SJSA1 (cell line): ENCODE measurements around the gene C6orf118. TPM values are rescaled to one million over a fixed set of nuclear protein-coding genes. Genes with fewer than 3 reads are reported as not detected.
A peak's percentile ranks its signal among the peaks of the same experiment; 100 is the strongest.

Source experiments
- DNase-seq, 2 experiments: peaks; one replicate each; pipeline ENCODE4 v3.0.0-alpha.2; 2015 to 2020; ENCODE audit warnings: low spot score in 2 of 2, low read depth in 1 of 2
- H3K27ac ChIP-seq: fragments of 250-450 bp; sonication (Bioruptor Pico); 2 replicates; pipeline ENCODE4 v1.5.1; 2020; ENCODE audit warnings: mild to moderate bottlenecking, moderate library complexity
- H3K27me3 ChIP-seq: fragments of 250-450 bp; sonication (Bioruptor Pico); replicated peaks from 2 replicates; pipeline ENCODE4 v1.5.1; 2020; ENCODE audit warnings: mild to moderate bottlenecking, moderate library complexity
- H3K36me3 ChIP-seq: fragments of 250-450 bp; sonication (Bioruptor Pico); 2 replicates; pipeline ENCODE4 v1.5.1; 2020; ENCODE audit warnings: mild to moderate bottlenecking
- H3K4me1 ChIP-seq: fragments of 250-450 bp; sonication (Bioruptor Pico); replicated peaks from 2 replicates; pipeline ENCODE4 v1.6.1; 2021; ENCODE audit warnings: mild to moderate bottlenecking
- H3K4me3 ChIP-seq: fragments of 250-450 bp; sonication (Bioruptor Pico); 2 replicates; pipeline ENCODE4 v1.5.1; 2020; ENCODE audit warnings: mild to moderate bottlenecking
- H3K9me3 ChIP-seq: fragments of 250-450 bp; sonication (Bioruptor Pico); replicated peaks from 2 replicates; pipeline ENCODE4 v1.5.1; 2020; ENCODE audit warnings: mild to moderate bottlenecking
- total RNA-seq: library from RNA; depleted of rRNA; stranded (reverse); fragments of >200 nt; shearing (Covaris generic); gene quantifications from 2 replicates; pipeline ENCODE4 v1.2.3, GENCODE V29; 2014; rRNA removed

The C6orf118 gene
- total RNA-seq, result not detected in 2 replicates

DNA sequence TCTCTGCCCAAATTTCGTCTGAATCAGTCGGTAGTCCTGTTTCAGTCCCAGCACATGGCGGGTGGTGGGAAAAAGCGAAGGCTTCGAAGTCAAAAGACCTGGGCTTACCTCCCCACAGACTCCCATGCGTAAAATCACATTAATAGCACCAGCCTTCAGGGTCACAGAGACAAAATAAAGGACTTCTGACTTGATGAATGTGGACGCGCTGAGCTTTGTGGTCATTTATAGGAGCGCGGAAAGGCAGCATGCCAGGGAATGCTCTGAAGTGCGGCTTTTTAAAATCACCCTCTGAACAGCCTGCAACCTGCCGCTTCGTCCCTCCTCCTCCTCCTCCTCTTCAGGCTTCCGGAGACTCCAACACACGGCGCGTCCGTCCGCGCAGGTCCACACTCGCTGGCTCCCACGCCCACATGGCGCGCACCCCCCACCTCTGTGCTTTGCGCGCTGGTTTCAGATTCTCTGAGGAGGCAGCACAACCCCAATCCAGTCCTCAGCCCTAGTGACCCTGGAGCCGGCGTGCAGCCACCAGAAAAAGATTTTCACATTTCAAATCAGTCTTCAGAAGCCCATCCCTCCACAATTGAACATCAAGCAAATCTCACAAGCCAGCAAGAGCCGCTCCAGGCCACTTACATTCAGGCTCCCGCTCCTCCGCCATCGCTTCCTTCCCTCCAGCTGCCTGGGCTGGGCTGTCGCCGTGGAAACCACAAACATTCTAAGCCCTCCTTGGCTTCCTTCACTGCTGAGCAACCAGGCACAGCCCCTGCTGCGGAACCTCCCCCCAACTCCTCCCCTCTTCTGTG lies at the start of gene C6orf118:
TSS of gene C6orf118 (minus strand) at position 680 of the 806 bp plus-strand sequence. CDS start at position 661, 19 bp downstream.
- H3K9me3 ChIP-seq, result no peaks in the 10 kb centered on the region
- no peaks in the 10 kb centered on the region; the same call in 1 of the 2 replicates for H3K27me3 ChIP-seq
- no peaks in the 10 kb centered on the region for H3K36me3 ChIP-seq
- H3K4me3 ChIP-seq, result peak within 1 kb of the TSS; percentile 32
- peak; percentile 36 to 60 for DNase-seq
- H3K4me1 ChIP-seq, result peaks cover 5% of the 10 kb centered on the region; the same call in 1 of the 2 replicates
- no peak within 1 kb of the TSS for H3K27ac ChIP-seq

DNA sequence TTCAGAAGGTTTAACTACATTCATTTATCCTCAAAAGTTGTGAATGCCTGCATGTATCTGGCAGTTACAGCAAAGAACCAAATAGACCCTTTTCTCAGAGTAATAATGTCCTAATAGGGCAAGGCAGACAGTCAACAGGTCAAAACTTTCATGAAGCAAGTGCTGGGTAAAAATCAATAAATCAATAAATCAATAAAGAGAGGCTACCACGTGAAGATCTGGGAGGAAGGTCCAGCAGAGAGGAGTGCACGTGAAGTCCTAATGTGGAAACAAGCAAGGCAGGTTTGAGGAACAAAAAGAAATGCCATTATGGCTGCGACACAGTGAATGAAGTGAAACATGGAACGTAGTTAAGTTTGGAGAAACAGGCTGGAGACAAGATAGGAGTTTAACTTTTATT lies 36.3 kb upstream of the C6orf118 start:
- H3K27me3 ChIP-seq, result no peaks in the 10 kb centered on the region
- no peaks in the 10 kb centered on the region for H3K36me3 ChIP-seq
- H3K4me3 ChIP-seq, result no peak overlapping the region
- DNase-seq, result no peak
- H3K27ac ChIP-seq, result no peak overlapping the region
- H3K9me3 ChIP-seq, result no peaks in the 10 kb centered on the region
- no peaks in the 10 kb centered on the region for H3K4me1 ChIP-seq

DNA sequence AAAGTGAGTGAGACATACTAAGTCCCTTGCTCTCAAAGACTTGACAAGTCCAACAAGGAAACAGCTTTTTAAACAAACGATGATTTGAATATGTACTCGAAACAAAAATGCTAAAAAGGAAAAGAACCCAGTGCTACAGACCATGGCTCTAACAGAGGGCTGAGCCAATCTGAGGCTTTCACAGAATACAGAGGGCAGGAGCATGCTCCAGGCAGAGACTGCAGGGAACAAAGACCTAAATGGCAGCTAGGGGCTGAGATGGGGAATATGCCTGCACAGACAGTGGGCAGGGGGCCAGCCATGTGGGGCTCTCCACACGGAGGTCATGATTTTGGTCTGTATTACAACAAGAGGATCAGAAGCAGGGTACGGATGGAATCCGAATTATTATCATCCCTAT lies 31.1 kb upstream of the C6orf118 start:
- DNase-seq, result no peak
- Histone ChIP-seq H3K36me3 (no peaks in the 10 kb centered on the region), H3K4me3 (no peak overlapping the region), H3K4me1 (no peaks in the 10 kb centered on the region), H3K27me3 (no peaks in the 10 kb centered on the region), H3K27ac (no peak overlapping the region), H3K9me3 (no peaks in the 10 kb centered on the region)

DNA sequence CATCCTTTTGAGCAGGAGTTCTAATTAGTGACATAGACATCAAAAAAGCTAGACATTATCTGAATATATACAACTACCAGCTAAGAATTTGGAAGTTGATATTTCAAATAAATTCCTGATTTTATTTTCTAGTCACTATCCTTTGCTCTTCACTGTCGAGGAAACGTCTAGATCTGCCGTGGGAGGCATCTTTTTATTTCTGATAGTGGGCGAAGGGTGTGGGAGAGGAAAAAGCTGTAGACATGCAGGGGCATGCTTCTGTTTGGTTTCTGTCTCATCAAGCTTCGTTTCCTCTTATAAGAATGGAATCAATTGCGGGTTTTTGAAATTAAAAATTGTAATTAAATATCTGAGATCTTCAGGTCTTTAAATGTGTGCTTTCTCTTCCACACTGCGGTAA lies 16.2 kb upstream of the C6orf118 start:
- H3K27me3 ChIP-seq, result no peaks in the 10 kb centered on the region
- no peak for DNase-seq
- no peaks in the 10 kb centered on the region for H3K4me1 ChIP-seq
- no peak overlapping the region for H3K4me3 ChIP-seq
- no peaks in the 10 kb centered on the region for H3K36me3 ChIP-seq
- H3K9me3 ChIP-seq, result peaks cover under 1% of the 10 kb centered on the region; the same call in 1 of the 2 replicates
- no peak overlapping the region for H3K27ac ChIP-seq

DNA sequence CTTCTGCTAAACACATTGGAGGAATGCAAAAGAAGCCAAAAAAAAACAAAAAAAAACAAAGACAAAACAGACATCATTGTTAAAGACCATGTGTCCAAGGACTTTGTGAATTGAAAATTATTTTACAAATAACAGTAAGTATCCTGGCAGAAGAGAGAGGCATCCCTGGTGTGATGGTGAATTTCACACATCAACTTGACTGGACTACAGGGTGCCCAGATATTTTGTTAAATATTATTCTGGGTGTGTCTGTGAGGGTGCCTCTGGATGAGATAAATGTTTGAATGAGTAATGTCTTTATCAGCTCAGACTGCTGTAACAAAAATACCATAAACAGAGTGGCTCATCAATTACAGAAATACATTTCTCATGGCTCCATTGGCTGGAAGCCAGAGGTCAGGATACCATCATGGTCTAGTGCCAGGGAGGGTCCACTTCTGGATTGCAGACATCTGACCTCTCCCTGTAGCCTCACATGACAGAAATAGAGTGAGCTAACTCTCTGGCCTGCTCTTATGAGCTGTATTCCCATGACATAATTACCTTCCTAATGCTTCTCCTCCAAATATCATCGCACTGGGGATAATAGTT lies 12.2 kb upstream of the C6orf118 start:
- Histone ChIP-seq H3K27ac (no peak overlapping the region), H3K4me1 (no peaks in the 10 kb centered on the region), H3K4me3 (no peak overlapping the region), H3K27me3 (no peaks in the 10 kb centered on the region), H3K36me3 (no peaks in the 10 kb centered on the region), H3K9me3 (peaks cover 4% of the 10 kb centered on the region; the same call in 1 of the 2 replicates)
- DNase-seq, result no peak

DNA sequence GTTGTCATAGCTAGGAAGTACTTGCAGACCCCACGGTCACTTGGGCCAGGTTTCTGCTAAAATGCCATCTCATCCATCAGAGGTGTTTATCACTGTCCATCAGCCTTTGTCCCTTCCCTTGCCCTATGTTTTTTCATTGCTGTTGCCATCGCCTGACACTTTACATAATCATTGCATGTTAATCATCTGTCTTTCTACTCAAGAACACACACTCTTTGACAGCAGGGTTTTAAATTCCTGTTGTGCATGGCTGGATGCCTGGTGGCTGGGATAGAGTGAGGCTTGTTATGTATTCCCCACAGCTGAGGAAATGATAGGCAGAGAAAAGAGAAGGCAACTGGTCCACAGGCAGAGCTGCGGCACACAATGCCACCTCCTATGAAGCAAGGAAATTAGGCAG lies 11.7 kb upstream of the C6orf118 start:
- no peak for DNase-seq
- no peak overlapping the region for H3K4me3 ChIP-seq
- H3K4me1 ChIP-seq, result no peaks in the 10 kb centered on the region
- H3K9me3 ChIP-seq, result peaks cover 4% of the 10 kb centered on the region; the same call in 1 of the 2 replicates
- H3K27me3 ChIP-seq, result no peaks in the 10 kb centered on the region
- H3K36me3 ChIP-seq, result no peaks in the 10 kb centered on the region
- H3K27ac ChIP-seq, result no peak overlapping the region

DNA sequence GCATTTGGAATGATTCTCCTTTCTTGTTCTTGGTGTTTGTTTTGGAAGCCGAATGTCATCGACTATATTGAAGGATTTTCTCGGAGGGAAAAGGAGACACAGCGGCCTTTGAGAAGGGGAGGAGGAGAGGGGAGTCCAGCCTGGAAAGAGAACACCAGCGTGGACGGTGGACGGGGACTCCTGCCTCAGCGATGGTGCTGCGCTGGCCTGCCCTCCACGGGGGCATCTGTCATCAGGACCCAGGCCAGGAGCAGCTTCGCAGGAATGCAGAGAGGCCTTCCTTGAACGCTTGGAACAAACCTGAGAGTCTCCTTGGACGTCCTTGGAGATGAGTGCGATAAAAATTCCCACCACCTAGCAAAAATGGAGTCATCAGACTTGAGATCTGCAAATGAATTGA lies 8.3 kb upstream of the C6orf118 start:
- Histone ChIP-seq H3K27me3 (no peaks in the 10 kb centered on the region), H3K4me3 (no peak overlapping the region), H3K27ac (no peak overlapping the region), H3K36me3 (no peaks in the 10 kb centered on the region), H3K4me1 (no peaks in the 10 kb centered on the region), H3K9me3 (peaks cover 4% of the 10 kb centered on the region; the same call in 1 of the 2 replicates)
- DNase-seq, result no peak

DNA sequence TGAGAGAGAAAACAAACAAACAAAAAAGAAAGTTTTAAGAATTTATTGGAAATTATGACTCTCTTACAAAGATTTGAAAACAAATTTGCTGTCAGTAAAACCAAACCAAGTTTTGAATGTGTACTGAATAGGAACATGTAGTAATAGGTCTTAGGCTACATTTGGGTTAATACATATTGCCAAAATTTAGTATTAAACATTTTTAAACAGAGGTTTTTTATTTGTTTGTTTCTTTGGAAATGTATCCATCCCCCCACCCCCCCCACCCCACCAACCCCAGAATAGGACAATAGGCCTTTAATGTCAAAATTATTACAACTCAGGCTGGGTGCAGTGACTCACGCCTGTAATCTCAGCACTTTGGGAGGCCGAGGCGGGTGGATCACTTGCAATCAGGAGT lies 2.5 kb downstream of the C6orf118 start:
- H3K27ac ChIP-seq, result no peak overlapping the region

DNA sequence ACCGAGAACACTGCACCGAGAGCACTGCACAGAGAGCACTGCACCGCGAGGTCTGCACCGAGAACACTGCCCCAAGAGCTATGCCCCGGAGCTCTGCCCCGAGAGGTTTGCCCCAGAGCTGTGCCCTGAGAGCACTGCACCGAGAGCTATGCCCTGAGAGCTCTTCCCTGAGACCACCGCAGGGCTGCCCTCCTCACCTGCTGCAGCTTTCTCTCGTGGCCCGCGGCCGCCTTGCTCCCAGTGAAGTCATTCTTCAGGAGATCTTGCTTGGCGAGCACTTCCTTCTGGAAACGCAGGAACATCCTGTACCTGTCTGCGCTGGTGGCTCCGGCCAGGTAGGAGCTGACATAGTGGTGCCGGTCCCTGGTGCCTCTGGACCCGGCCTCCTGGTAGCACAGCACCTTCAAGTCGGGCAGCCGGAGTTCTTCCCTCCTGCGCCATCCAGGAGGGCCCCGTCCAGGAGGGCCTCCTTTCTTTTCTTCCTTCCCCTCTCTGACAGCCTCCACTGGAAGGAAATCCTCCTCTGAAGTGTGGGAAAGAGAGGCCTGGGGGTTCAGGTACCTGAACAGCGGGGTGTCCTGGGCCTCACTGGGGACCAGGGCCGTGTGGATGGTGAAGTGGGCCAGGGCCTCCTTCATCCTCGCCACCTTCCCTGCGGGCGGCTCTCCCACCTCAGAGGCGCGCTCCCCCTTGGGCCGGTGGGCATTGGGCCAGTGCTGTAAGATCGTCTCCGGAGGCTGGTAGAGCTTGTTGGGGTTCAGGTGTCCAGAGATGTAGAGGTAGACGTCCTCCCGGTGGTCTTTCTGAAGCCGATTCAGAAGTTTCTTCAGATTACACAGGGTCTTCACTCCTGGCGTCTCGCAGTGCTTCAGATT lies 7.8 kb downstream of the C6orf118 start:
- no peak for DNase-seq
- Histone ChIP-seq H3K4me1 (no peaks in the 10 kb centered on the region), H3K36me3 (no peaks in the 10 kb centered on the region)

More for the DNA sequence above, 2.5 kb downstream of the C6orf118 start:
- Histone ChIP-seq H3K9me3 (no peaks in the 10 kb centered on the region), H3K4me1 (peaks cover 5% of the 10 kb centered on the region; the same call in 1 of the 2 replicates), H3K27me3 (no peaks in the 10 kb centered on the region; the same call in 1 of the 2 replicates), H3K4me3 (no peak overlapping the region), H3K36me3 (no peaks in the 10 kb centered on the region)
- no peak for DNase-seq

DNA sequence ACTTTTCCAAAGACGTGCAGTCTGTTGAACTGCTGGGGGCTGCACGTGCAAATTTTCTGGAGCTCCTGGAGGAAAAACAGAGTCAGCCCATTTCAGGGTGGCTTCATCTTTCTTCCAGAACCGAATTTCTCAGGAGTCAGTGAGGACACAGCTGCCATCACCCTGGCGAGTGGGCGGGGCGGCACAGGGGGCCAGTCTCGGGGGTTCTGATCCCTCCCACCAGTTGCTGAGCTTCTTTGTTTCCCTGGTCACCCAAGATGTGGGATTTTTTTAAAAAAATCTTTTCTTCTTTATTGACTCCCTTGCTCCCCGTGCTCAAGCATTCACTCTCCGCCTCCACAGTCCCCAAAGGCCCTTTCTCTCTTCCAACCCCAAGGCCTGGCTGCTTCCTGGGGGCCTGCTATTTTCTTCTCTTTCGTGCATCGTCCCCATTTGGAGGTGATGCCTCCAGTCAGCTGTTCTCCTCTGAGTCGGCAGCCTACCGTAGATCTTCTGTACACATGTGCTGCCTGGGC lies 8.9 kb downstream of the C6orf118 start:
- Histone ChIP-seq H3K36me3 (no peaks in the 10 kb centered on the region), H3K4me3 (no peak overlapping the region), H3K27me3 (no peaks in the 10 kb centered on the region), H3K4me1 (no peaks in the 10 kb centered on the region), H3K27ac (no peak overlapping the region), H3K9me3 (no peaks in the 10 kb centered on the region)
- DNase-seq, result no peak

More for the DNA sequence above, 7.8 kb downstream of the C6orf118 start:
- no peak overlapping the region for H3K27ac ChIP-seq
- H3K4me3 ChIP-seq, result no peak overlapping the region
- H3K9me3 ChIP-seq, result no peaks in the 10 kb centered on the region
- no peaks in the 10 kb centered on the region for H3K27me3 ChIP-seq

DNA sequence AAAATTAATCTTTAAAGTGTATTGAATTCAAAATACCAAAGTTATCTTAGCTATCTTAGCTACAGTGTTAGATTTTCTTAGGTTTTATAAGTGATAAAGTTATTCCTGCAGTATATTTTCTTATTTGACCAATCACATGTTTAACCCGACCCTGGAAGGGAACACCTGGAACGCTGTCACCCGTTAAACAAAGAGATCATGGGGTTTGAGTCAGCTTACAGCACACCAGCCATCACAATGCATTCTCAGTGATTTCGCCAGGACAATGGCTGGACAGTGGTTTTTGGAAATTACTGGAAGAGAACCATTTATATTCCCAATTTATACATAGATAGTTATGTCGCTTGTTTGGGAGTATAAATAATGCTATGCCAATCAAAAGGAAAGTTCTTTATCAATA lies 10.5 kb downstream of the C6orf118 start:
- Histone ChIP-seq H3K4me1 (no peaks in the 10 kb centered on the region), H3K27ac (no peak overlapping the region), H3K9me3 (no peaks in the 10 kb centered on the region), H3K27me3 (no peaks in the 10 kb centered on the region), H3K4me3 (no peak overlapping the region), H3K36me3 (no peaks in the 10 kb centered on the region)
- no peak for DNase-seq

DNA sequence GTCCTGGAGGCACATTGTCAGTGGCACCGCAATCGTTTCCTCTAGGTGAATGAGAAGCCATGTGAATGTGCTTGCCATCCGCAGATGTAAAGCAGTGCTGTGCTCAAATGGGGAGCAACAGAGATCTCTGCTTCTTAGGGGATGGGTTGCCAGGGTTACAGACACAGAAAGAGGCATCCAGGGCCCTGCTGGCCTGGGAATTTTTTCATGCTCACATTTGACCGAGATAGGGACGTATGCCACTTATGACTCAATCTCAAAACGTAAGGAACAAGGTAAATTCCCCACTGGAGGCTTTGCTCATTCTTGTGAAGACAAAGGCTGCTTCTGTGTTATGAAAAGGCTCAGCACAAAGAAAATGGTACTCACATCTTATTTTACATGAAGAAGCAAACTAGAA lies 11.0 kb downstream of the C6orf118 start:
- no peak for DNase-seq

DNA sequence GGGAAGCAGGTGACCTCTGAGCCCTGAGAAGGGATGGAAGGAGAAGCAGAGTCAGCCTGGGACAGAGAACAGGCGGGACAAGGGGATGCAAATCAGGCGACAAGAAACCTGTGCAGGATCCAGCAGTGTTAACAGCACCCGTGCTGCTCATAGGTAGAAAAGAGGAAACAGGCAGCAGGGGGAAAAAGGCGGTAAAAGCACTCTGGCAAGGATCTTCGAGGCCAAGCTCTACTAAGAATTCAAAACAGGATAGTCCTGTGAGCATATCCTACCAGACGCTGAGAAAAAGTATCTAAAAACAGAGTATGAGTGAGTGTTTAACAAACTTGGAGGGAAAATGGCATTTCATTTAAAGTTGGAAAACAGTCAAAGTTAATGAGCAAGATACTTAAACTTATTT lies 16.7 kb downstream of the C6orf118 start:
- Histone ChIP-seq H3K27me3 (0 out of 2 replicates have a peak, but pooled peaks cover 3% of the 10 kb centered on the region), H3K4me3 (no peak overlapping the region), H3K9me3 (no peaks in the 10 kb centered on the region), H3K27ac (no peak overlapping the region), H3K4me1 (no peaks in the 10 kb centered on the region), H3K36me3 (no peaks in the 10 kb centered on the region)
- DNase-seq, result no peak

More for the DNA sequence above, 11.0 kb downstream of the C6orf118 start:
- no peak overlapping the region for H3K27ac ChIP-seq
- no peaks in the 10 kb centered on the region for H3K36me3 ChIP-seq
- H3K9me3 ChIP-seq, result no peaks in the 10 kb centered on the region
- no peaks in the 10 kb centered on the region for H3K27me3 ChIP-seq
- H3K4me3 ChIP-seq, result no peak overlapping the region
- H3K4me1 ChIP-seq, result no peaks in the 10 kb centered on the region
